ENCODE data around the gene HOTAIR.
A peak's percentile ranks its signal among the peaks of the same experiment; 100 is the strongest.

The HOTAIR gene

GRCh38 chr12:54016478-54016964 is 41.8 kb upstream of the HOTAIR start:
- DNase-seq (ENCODE audit: low spot score in 2 of 2) (no peak), ATAC-seq (replicated peaks; ENCODE audit: extremely low read depth, poor library complexity, severe bottlenecking) (no peak)
- Mint-ChIP-seq H3K36me3 (ENCODE audit: insufficient read depth) (peaks cover 15% of the 10 kb centered on the region), H3K4me1 (peaks cover 35% of the 10 kb centered on the region), H3K27me3 (peaks cover 49% of the 10 kb centered on the region), H3K4me3 (peak overlapping the region; percentile 81), H3K27ac (ENCODE audit: low read depth) (no peak overlapping the region), H3K9me3 (no peaks in the 10 kb centered on the region)

- Mint-ChIP-seq H3K9me3 (no peaks in the 10 kb centered on the region), H3K36me3 (ENCODE audit: insufficient read depth) (peaks cover 15% of the 10 kb centered on the region), H3K27ac (ENCODE audit: low read depth) (no peak overlapping the region), H3K4me1 (peaks cover 40% of the 10 kb centered on the region), H3K27me3 (peaks cover 49% of the 10 kb centered on the region), H3K4me3 (no peak overlapping the region)
- no peak for DNase-seq (ENCODE audit: low spot score in 2 of 2)
- no peak for ATAC-seq (replicated peaks; ENCODE audit: extremely low read depth, poor library complexity, severe bottlenecking)
These were observed 41.3 kb upstream of the HOTAIR start for GRCh38 chr12:54016051-54016450.

GRCh38 chr12:54015018-54015931 is 40.5 kb upstream of the HOTAIR start:
- Mint-ChIP-seq H3K9me3 (no peaks in the 10 kb centered on the region), H3K27ac (ENCODE audit: low read depth) (no peak overlapping the region), H3K4me1 (peaks cover 43% of the 10 kb centered on the region), H3K27me3 (peaks cover 54% of the 10 kb centered on the region), H3K4me3 (peak overlapping the region; percentile 20), H3K36me3 (ENCODE audit: insufficient read depth) (peaks cover 15% of the 10 kb centered on the region)
- no peak for DNase-seq (ENCODE audit: low spot score in 2 of 2)
- no peak for ATAC-seq (replicated peaks; ENCODE audit: extremely low read depth, poor library complexity, severe bottlenecking)

- Mint-ChIP-seq H3K4me3 (peak overlapping the region; percentile 20), H3K27me3 (peaks cover 62% of the 10 kb centered on the region), H3K27ac (ENCODE audit: low read depth) (peak overlapping the region; percentile 93)
These were observed 39.7 kb upstream of the HOTAIR start for GRCh38 chr12:54014377-54015017.

GRCh38 chr12:54012631-54013409 is 38.1 kb upstream of the HOTAIR start:
- Mint-ChIP-seq H3K36me3 (ENCODE audit: insufficient read depth) (peaks cover 22% of the 10 kb centered on the region), H3K4me3 (no peak overlapping the region), H3K4me1 (peaks cover 45% of the 10 kb centered on the region), H3K27ac (ENCODE audit: low read depth) (no peak overlapping the region), H3K9me3 (no peaks in the 10 kb centered on the region), H3K27me3 (peaks cover 78% of the 10 kb centered on the region)
- ATAC-seq (replicated peaks; ENCODE audit: extremely low read depth, poor library complexity, severe bottlenecking) (no peak), DNase-seq (ENCODE audit: low spot score in 2 of 2) (no peak)

More at GRCh38 chr12:54014377-54015017, 39.7 kb upstream of the HOTAIR start:
- Mint-ChIP-seq H3K4me1 (peaks cover 42% of the 10 kb centered on the region), H3K36me3 (ENCODE audit: insufficient read depth) (peaks cover 15% of the 10 kb centered on the region), H3K9me3 (no peaks in the 10 kb centered on the region)
- ATAC-seq (replicated peaks; ENCODE audit: extremely low read depth, poor library complexity, severe bottlenecking) (no peak), DNase-seq (ENCODE audit: low spot score in 2 of 2) (no peak)

GRCh38 chr12:54011665-54012532 is 37.1 kb upstream of the HOTAIR start:
- Mint-ChIP-seq H3K4me3 (no peak overlapping the region), H3K36me3 (ENCODE audit: insufficient read depth) (peaks cover 19% of the 10 kb centered on the region), H3K27ac (ENCODE audit: low read depth) (no peak overlapping the region), H3K4me1 (peaks cover 36% of the 10 kb centered on the region), H3K27me3 (peaks cover 88% of the 10 kb centered on the region), H3K9me3 (no peaks in the 10 kb centered on the region)
- DNase-seq (ENCODE audit: low spot score in 2 of 2): no peak
- no peak for ATAC-seq (replicated peaks; ENCODE audit: extremely low read depth, poor library complexity, severe bottlenecking)

GRCh38 chr12:54010972-54011664 is 36.4 kb upstream of the HOTAIR start:
- no peaks in the 10 kb centered on the region for H3K9me3 Mint-ChIP-seq
- peaks cover 40% of the 10 kb centered on the region for H3K4me1 Mint-ChIP-seq
- H3K4me3 Mint-ChIP-seq: peak overlapping the region; percentile 4

GRCh38 chr12:54010053-54010971 is 35.6 kb upstream of the HOTAIR start:
- ATAC-seq (replicated peaks; ENCODE audit: extremely low read depth, poor library complexity, severe bottlenecking) (no peak), DNase-seq (ENCODE audit: low spot score in 2 of 2) (no peak)
- H3K27me3 Mint-ChIP-seq: peaks cover 100% of the 10 kb centered on the region
- no peak overlapping the region for H3K27ac Mint-ChIP-seq (ENCODE audit: low read depth)
- H3K4me1 Mint-ChIP-seq: peaks cover 46% of the 10 kb centered on the region
- H3K4me3 Mint-ChIP-seq: peak overlapping the region; percentile 68
- H3K36me3 Mint-ChIP-seq (ENCODE audit: insufficient read depth): peaks cover 27% of the 10 kb centered on the region
- H3K9me3 Mint-ChIP-seq: no peaks in the 10 kb centered on the region

More at GRCh38 chr12:54010972-54011664, 36.4 kb upstream of the HOTAIR start:
- ATAC-seq (replicated peaks; ENCODE audit: extremely low read depth, poor library complexity, severe bottlenecking) (no peak), DNase-seq (ENCODE audit: low spot score in 2 of 2) (no peak)
- Mint-ChIP-seq H3K36me3 (ENCODE audit: insufficient read depth) (peaks cover 22% of the 10 kb centered on the region), H3K27ac (ENCODE audit: low read depth) (no peak overlapping the region), H3K27me3 (peaks cover 95% of the 10 kb centered on the region)

GRCh38 chr12:54009171-54010052 is 34.7 kb upstream of the HOTAIR start:
- Mint-ChIP-seq H3K9me3 (no peaks in the 10 kb centered on the region), H3K27ac (ENCODE audit: low read depth) (peak overlapping the region; percentile 87), H3K27me3 (peaks cover 100% of the 10 kb centered on the region), H3K36me3 (ENCODE audit: insufficient read depth) (peaks cover 24% of the 10 kb centered on the region), H3K4me1 (peaks cover 40% of the 10 kb centered on the region), H3K4me3 (peak overlapping the region; percentile 68)
- DNase-seq (ENCODE audit: low spot score in 2 of 2): no peak
- peak; percentile 33 for ATAC-seq (replicated peaks; ENCODE audit: extremely low read depth, poor library complexity, severe bottlenecking)

- peaks cover 100% of the 10 kb centered on the region for H3K27me3 Mint-ChIP-seq
- peaks cover 40% of the 10 kb centered on the region for H3K4me1 Mint-ChIP-seq
- H3K4me3 Mint-ChIP-seq: peak overlapping the region; percentile 68
- H3K9me3 Mint-ChIP-seq: no peaks in the 10 kb centered on the region
- H3K36me3 Mint-ChIP-seq (ENCODE audit: insufficient read depth): peaks cover 20% of the 10 kb centered on the region
- no peak overlapping the region for H3K27ac Mint-ChIP-seq (ENCODE audit: low read depth)
- DNase-seq (ENCODE audit: low spot score in 2 of 2): no peak
- ATAC-seq (replicated peaks; ENCODE audit: extremely low read depth, poor library complexity, severe bottlenecking): no peak
These were observed 33.5 kb upstream of the HOTAIR start for GRCh38 chr12:54008260-54008552.
